ENCODE results near the gene CDC42BPA.
"Not testable (repeated sequence)": the region's sequence is repeated elsewhere in the genome, so short reads cannot be mapped to it uniquely, and the experiment has no call there.

Gene CDC42BPA

GRCh38 chr1:227038401-227038800 lies 279.9 kb downstream of the CDC42BPA start:
- no peak for DNase-seq

DNA sequence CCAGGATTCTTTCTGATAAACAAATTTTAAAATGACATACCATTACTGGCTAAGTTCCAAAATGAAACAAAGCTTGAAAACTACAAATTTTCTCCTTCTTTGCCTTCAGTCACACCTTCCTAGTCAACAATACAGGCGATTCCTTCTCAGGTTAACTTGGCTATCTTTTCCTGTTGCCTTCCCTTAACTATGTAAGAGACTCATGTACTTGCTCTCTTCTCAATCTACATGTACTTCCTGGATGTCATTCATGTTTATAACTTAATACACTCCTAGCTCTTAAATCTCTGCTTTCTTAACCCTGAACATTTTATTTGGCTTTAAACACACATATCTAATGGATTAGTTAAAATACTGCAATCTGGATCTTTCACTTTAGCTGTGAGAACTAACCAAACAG lies 281.2 kb downstream of the CDC42BPA start:
- no peak for DNase-seq

GRCh38 chr1:227035316-227035715 lies 283.0 kb downstream of the CDC42BPA start:
- no peak for DNase-seq

DNA sequence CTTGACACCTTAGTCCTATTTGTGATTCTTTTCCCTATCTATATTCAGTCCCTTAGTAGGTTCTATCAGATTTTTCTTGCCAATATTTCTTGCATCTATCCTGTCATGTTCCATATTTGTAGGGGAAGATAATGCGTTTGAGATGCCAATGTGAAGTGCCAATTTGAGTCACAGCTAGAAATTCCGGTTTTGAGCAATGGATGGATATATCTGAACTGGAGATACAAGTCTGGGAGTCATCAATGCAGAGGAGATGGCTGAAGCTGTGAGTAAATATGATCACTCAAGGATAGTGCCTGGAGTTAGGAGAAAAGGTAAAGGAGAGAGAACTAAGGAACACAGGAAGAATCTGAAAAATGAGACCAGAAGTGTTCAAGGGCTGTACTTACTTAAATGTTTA lies 284.4 kb downstream of the CDC42BPA start:
- DNase-seq = no peak

DNA sequence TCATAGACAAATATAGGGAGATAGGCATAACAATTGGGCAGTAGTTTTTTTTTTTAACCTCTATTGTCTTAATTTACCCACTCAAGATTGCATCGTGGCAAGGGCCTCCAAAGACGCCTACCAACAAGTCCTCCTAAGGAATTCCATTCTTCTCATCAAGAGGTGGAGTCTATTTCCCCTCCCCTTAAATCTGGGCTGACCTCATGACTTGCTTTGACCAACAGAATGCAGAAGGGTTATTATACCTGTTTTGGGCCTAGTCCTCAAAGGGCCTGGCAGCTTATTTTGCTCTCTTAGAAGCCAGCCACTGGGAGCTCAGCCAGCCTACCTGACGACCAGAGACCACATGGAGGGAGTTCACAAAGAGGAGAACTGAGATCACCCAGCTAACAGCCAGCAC lies 285.9 kb downstream of the CDC42BPA start:
- no peak for DNase-seq

DNA sequence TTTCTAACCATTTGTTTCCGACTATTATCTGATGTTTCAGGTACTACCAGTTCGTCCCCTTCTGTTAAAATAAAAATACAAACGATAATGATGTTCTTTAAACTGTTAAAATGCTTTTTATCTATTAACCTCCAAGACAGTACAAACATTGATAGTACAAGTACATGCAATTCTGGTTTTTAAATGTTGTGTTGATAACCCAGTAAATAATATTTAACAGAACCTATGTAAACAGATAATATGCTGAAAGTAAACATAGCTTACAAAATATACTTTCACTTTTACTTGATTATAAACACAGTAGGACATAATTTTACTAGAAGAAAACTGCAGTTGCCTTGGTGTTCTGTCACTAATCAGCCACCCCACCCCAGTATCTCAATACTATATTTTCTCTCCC lies 301.3 kb downstream of the CDC42BPA start:
- no peak for DNase-seq

- DNase-seq = no peak
Observed at GRCh38 chr1:227010645-227011044, 307.6 kb downstream of the CDC42BPA start.

DNA sequence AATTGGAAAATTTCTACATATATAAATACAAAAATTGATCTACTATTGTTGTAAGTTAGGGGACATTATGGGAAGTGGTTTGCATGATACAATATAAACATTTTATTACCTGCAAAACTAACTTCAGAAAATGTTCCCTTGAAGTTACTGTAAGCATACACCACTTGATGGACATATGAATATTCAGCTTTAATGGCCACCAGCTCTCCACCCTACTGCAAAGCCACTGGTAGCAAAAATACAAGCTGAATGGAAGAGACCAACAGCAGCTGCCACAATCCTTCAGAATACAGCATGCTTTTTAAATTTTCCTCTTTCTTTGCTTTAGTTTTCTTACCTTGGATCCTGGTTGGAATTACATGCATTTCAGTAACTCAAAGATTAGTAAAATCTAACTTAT lies 308.4 kb downstream of the CDC42BPA start:
- no peak for DNase-seq

- no peak for DNase-seq
Observed at GRCh38 chr1:227006226-227006796, 312.0 kb downstream of the CDC42BPA start.

DNA sequence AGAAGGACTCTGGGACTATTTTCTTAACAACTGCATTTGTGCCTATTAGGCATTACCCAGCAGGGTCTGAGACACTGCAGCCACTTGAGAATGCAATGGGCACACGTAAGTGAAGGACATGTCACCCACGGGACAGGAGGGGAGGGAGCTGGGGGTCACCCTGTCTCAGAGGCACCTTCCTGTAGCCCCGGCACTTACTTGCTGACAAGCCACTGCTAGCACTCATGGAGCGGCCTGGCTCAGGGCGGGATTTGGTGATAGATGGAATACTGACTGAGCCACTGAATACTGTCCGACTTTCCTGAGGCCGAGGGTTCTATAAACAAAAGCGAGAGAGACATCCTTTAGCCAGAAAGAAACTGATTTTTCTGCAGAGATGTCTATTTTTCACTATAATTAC lies 313.5 kb downstream of the CDC42BPA start:
- DNase-seq = no peak

DNA sequence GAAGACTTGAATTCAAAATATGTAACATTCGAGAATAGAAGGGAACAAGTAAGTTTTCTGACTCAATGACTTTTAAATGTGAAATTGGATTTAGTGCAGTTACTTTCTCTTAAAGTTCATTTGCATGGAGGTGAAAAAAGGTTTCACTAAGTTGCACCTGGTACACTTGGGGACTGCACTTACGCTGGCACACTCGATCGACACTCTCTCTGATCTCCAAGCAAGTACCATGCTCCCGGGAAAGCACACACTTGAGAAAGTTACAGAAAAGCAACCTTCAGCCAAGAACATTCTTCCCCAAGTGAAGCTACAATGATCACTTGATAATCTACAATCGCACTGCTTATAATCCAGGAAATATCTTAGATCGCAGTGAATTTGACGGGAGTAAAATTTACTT lies 315.1 kb downstream of the CDC42BPA start:
- DNase-seq = no peak

DNA sequence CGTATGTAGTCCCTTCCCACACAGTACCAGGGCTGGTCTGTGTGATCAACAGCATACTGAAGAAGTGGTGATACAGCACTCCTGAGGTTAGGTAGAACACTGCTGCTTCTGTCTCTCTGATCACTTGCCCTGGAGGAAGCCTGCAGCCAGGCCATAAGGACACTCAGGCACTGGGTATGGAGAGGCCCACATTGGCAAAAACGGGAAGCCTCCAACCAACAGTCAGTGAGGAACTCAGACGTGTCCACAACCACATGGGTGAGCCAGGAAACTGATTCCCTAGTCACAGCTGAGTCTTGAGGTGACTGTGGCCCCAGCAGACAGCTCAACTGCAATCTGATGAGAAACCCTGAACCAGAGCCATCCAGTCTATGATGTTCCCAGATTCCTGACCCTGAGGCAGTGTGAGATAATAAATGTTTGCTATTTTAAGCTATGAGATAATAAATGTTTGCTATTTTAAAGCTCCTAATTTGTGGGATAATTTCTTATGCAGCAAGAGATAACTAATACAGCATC lies 315.7 kb downstream of the CDC42BPA start:
- DNase-seq = no peak

DNA sequence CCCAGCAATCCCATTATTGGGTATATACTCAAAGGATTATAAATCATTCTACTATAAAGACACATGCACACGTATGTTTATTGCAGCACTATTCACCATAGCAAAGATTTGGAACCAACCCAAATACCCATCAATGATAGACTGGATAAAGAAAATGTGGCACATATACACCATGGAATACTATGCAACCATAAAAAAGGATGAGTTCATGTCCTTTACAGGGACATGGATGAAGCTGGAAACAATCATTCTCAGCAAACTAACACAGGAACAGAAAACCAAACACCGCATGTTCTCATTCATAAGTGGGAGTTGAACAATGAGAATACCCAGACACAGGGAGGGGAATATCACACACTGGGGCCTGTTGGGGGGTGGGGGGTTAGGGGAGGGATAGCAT lies 318.7 kb downstream of the CDC42BPA start:
- DNase-seq = not testable (repeated sequence)

- DNase-seq = no peak
Observed at GRCh38 chr1:226995365-226996332, 322.6 kb downstream of the CDC42BPA start.

GRCh38 chr1:226994586-226995364 lies 323.5 kb downstream of the CDC42BPA start:
- DNase-seq = no peak

GRCh38 chr1:226993814-226994585 lies 324.3 kb downstream of the CDC42BPA start:
- no peak for DNase-seq

DNA sequence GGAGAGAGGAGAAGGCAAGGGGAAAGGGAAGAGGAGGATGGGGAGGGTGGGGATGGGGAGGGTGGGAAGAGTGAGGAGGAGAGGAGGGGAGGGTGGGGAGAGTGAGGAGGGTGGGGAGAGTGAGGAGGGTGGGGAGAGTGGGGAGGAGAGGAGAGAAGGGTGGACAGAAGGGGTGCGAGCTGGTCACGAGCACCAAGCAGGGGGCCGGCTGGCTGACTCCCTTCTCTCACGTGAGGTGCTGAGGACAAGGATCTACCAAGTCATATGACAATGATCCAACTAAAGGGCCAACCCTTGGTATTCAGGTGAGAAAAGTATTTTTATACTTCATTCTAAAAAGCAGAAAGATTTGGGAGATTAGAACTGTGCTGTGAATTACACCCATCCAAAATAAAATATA lies 326.4 kb downstream of the CDC42BPA start:
- DNase-seq = no peak

- DNase-seq = peak; percentile 74 to 77
Observed at GRCh38 chr1:226990133-226990716, 328.1 kb downstream of the CDC42BPA start.

GRCh38 chr1:226989085-226989920 lies 329.0 kb downstream of the CDC42BPA start:
- peak in 1 of 2 experiments; percentile 16 for DNase-seq

- no peak for DNase-seq
Observed at GRCh38 chr1:226988334-226988666, 330.0 kb downstream of the CDC42BPA start.

GRCh38 chr1:226987623-226988333 lies 330.5 kb downstream of the CDC42BPA start:
- no peak for DNase-seq
